ENCODE data around the gene PDXDC1.
"Not testable (repeated sequence)": the region's sequence is repeated elsewhere in the genome, so short reads cannot be mapped to it uniquely, and the experiment has no call there.

The PDXDC1 gene, protein sequence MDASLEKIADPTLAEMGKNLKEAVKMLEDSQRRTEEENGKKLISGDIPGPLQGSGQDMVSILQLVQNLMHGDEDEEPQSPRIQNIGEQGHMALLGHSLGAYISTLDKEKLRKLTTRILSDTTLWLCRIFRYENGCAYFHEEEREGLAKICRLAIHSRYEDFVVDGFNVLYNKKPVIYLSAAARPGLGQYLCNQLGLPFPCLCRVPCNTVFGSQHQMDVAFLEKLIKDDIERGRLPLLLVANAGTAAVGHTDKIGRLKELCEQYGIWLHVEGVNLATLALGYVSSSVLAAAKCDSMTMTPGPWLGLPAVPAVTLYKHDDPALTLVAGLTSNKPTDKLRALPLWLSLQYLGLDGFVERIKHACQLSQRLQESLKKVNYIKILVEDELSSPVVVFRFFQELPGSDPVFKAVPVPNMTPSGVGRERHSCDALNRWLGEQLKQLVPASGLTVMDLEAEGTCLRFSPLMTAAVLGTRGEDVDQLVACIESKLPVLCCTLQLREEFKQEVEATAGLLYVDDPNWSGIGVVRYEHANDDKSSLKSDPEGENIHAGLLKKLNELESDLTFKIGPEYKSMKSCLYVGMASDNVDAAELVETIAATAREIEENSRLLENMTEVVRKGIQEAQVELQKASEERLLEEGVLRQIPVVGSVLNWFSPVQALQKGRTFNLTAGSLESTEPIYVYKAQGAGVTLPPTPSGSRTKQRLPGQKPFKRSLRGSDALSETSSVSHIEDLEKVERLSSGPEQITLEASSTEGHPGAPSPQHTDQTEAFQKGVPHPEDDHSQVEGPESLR

DNA sequence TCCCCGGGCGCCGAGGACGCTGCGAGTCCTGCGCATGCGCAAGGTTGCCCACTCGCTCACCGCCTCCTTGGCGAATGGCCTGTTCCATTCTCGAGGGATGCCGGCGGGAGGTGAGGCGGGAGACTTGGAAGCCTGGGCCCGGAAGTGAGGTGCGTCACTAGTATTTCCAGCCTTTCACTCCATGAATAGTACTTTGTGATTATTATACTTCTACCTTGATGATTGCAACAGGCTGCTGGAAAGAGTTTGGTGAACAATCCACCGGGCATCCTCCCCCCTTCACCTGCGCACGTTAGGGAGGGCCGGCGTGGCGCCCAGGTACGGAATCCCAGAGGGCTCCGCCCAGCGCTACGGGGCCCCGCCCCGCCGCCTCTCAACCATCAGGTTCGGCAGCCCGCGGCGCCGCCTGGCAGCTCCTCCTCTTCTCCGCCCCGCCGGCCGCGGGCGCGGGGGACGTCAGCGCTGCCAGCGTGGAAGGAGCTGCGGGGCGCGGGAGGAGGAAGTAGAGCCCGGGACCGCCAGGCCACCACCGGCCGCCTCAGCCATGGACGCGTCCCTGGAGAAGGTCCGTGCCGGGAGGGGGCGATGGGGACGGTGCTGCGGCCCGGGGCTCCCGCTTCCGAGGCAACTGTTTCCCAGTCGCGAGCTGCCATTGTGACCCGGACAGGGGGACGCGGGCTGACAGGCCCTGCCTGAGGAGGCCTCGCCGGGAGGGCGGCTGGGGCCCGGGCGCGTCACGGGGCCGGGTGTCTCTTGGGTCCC is at the start of gene PDXDC1:
Gene PDXDC1 (plus strand): TSS at position 371 of the 762 bp plus-strand sequence. CDS start 174 bp downstream, at position 545.
- peak; percentile 90 to 96 for DNase-seq (ENCODE audit: extremely low read depth in 1 of 2, low read depth in 1 of 2)

DNA sequence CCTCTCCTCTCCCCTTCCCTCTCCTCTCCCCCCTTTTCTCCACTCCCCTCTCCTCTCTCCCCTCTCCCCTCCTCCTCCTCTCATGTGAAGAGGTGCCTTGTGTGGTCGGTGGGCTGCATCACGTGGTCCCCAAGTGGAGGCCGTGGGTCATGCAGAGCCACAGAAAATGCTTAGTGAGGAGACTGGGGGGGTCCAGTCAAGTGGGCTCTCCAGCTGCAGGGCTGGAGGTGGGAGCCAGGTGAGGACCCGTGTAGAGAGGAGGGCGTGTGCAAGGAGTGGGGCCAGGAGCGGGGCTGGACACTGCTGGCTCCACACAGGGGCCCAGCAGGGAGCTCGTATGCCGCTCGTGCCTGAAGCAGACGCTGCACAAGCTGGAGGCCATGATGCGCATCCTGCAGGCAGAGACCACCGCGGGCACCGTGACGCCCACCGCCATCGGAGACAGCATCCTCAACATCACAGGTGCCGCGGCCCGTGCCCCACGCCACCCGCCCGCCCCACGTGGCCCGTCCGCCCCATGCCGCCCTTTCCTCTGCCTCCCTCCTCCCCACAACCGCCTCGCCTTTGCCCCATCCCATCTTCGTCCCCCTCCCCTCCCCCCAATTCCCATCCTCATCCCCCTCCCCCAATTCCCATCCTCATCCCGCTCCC is 46.6 kb upstream of the PDXDC1 start:
- DNase-seq (ENCODE audit: extremely low read depth in 1 of 2, low read depth in 1 of 2), result not testable (repeated sequence)

GRCh38 chr16:14929176-14929575 is 45.6 kb upstream of the PDXDC1 start:
- DNase-seq (ENCODE audit: extremely low read depth in 1 of 2, low read depth in 1 of 2), result not testable (repeated sequence)

DNA sequence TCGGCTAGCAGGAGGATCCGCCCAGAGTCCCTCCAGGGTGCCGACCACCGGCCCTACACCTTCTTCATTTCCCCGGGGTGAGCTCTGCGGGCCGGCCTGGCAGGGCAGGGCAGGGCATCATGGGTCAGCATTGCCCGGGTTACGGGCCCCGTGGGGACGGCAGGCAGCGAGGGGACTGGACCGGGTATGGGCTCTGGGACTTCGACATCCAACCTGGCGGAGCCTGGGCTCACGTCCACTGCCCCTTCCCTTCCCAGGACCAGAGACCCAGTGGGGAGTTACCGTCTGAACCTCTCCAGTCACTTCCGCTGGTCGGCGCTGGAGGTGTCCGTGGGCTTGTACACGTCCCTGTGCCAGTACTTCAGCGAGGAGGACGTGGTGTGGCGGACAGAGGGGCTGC is 44.6 kb upstream of the PDXDC1 start:
- not testable (repeated sequence) for DNase-seq (ENCODE audit: extremely low read depth in 1 of 2, low read depth in 1 of 2)

GRCh38 chr16:14930971-14931370 is 43.9 kb upstream of the PDXDC1 start:
- not testable (repeated sequence) for DNase-seq (ENCODE audit: extremely low read depth in 1 of 2, low read depth in 1 of 2)

DNA sequence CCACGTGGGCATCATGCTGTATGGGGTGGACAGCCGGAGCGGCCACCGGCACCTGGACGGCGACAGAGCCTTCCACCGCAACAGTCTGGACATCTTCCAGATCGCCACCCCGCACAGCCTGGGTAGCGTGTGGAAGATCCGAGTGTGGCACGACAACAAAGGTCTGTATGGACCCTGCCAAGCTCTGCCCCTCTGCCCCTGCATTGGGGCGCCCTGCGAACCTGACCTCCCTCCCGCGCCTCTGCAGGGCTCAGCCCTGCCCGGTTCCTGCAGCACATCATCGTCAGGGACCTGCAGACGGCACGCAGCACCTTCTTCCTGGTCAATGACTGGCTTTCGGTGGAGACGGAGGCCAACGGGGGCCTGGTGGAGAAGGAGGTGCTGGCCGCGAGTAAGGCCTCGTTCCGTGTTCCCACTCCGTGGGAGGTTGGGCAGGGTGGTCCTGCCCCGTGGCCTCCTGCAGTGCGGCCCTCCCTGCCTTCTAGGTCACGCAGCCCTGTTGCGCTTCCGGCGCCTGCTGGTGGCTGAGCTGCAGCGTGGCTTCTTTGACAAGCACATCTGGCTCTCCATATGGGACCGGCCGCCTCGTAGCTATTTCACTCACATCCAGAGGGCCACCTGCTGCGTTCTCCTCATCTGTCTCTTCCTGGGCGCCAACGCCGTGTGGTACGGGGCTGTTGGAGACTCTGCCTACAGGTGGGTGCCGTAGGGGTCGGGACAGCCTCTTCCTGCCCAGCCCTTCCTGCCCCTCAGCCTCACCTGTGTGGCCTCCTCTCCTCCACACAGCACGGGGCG is 42.0 kb upstream of the PDXDC1 start:
- not testable (repeated sequence) for DNase-seq (ENCODE audit: extremely low read depth in 1 of 2, low read depth in 1 of 2)

GRCh38 chr16:14937143-14937542 is 37.7 kb upstream of the PDXDC1 start, which contains the start of gene NPIPA1:
TSS of gene NPIPA1 (plus strand) at chr16:14937443. CDS start at chr16:14937443, 0 bp downstream.
- not testable (repeated sequence) for DNase-seq (ENCODE audit: extremely low read depth in 1 of 2, low read depth in 1 of 2)

DNA sequence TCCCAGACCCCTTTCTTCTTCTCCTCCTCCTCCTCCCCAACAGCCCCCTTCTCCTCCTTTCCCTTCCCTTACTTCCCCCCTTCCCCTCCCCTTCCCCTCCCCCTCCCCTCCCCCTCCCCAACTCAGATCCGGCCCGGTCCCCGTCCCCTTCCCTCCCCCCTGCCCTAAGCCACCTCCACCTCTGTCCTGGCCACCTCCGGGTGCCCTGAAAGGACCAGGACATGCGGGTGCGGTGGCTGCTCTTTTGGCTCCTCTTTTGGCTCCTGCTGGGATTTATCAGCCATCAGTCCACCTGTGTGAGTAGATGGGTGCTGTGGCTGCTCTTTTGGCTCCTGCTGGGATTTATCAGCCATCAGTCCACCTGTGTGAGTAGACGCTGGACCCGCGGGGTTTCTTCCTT is 36.8 kb upstream of the PDXDC1 start:
- not testable (repeated sequence) for DNase-seq (ENCODE audit: extremely low read depth in 1 of 2, low read depth in 1 of 2)

- DNase-seq (ENCODE audit: extremely low read depth in 1 of 2, low read depth in 1 of 2), result not testable (repeated sequence)
Measured at GRCh38 chr16:14942686-14943085, 32.1 kb upstream of the PDXDC1 start.

- no peak for DNase-seq (ENCODE audit: extremely low read depth in 1 of 2, low read depth in 1 of 2)
Measured at GRCh38 chr16:14955546-14956231, 19.1 kb upstream of the PDXDC1 start.

- DNase-seq (ENCODE audit: extremely low read depth in 1 of 2, low read depth in 1 of 2), result no peak
Measured at GRCh38 chr16:14957576-14958322, 17.1 kb upstream of the PDXDC1 start.

- DNase-seq (ENCODE audit: extremely low read depth in 1 of 2, low read depth in 1 of 2), result no peak
Measured at GRCh38 chr16:14958323-14958600, 16.6 kb upstream of the PDXDC1 start.

DNA sequence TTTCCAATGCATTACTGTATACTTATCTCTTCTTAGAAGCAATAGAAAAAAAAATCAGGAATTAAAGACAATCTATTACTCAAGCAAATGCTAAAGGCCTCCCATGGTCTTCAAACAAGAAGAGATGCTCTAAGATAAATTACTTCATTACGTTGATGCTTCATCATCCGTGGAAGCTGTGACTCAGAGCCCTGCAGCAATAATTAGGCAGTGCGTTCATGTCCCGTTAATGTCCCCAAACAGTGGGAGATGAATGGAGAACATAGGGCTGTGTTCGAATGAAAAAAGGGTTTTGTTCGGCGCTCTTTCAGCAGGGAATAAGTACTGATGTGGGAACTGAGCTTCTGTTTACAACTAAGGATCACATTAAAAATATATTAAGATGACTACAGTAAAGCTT is 15.9 kb upstream of the PDXDC1 start:
- no peak for DNase-seq (ENCODE audit: extremely low read depth in 1 of 2, low read depth in 1 of 2)

DNA sequence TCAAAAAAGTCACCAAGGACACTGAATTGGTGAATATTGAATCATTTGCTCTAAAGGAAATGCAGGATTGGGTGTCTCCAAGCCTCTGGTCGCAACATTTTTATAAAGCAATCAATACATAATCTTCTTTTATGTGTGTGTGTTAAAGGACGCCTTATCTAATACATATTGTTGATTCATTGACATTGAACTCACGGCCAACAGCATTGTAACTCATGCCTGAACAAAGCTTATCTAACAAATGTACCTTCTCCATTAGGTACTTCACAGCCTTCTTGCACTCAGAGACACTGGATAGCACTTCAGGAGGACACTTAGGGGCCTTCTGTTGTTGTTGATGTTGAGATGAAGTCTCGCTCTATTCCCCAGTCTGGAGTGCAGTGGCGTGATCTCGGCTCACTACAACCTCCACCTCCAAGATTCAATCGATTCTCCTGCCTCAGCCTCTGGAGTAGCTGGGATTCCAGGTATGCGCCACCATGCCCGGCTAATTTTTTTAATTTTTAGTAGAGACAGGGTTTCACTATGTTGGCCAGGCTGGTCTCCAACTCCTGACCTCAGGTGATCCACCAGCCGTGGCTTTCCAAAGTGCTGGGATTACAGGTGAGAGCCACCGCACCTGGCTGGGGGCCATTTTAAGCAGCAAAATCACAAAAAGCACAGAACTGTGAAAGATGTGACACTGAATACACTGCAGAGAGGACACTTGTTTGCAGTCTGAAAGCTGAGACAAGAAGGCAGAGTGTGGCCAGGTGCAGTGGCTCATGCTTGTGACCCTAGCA is 13.2 kb upstream of the PDXDC1 start:
- no peak for DNase-seq (ENCODE audit: extremely low read depth in 1 of 2, low read depth in 1 of 2)

DNA sequence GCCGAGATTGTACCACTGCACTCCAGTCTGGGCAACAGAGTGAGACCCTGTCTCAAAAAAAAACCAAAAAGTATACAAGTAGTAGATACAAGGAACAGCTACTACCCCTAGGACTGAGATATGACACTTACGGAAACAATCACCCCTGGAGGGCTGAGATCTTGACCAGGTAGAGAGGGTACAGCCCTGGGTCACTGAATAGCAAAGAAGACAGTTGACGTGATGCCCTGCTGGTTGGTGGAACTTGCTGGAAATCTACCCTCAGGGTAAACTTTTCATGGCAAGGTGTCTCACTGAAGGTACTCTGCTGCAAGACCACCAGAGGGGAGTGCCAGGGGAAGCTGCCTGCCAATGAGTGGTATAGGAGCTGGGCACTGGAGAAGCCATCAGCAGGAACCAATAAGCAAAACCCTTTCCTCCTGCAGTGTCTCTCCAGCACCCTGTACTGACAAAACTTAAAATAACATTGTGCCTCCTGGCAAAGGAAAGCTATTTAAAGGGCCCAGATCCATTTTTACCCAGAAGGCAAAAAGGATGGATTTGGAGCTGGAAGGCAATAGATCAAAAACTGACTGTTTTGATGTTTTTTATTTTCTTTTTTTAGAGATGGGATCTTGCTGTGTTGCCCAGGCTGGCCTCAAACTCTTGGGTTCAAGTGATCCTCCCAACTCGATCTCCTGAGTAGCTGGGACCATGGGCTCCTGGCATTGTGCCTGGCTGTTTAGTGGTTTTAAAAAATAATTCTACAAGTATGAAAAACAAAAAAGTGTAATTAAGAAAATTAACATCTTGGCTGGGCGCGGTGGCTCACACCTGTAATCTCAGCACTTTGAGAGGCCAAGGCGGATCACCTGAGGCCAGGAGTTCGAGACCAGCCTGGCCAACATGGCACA is 11.3 kb upstream of the PDXDC1 start:
- no peak for DNase-seq (ENCODE audit: extremely low read depth in 1 of 2, low read depth in 1 of 2)

DNA sequence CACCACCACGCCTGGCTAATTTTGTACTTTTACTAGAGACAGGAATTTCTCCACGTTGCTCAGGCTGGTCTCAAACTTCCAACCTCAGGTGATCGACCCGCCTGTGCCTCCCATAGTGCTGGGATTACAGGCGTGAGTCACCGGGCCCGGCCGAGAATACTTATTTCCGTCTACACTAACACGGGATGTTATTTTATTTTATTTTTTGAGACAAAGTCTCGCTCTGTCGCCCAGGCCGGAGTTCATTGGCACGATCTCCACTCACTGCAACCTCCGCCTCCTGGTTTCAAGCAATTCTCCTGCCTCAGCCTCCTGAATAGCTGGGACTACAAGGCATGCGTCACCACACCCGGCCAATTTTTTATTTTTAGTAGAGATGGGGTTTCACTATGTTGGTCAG is 9.5 kb upstream of the PDXDC1 start:
- DNase-seq (ENCODE audit: extremely low read depth in 1 of 2, low read depth in 1 of 2), result no peak

GRCh38 chr16:14969795-14970194 is 5.0 kb upstream of the PDXDC1 start:
- not testable (repeated sequence) for DNase-seq (ENCODE audit: extremely low read depth in 1 of 2, low read depth in 1 of 2)
